GM12878 (cell line): ENCODE data around the gene LRBA. TPM values are rescaled to one million over a fixed set of nuclear protein-coding genes. Genes with fewer than 3 reads are reported as not detected.

ENCODE experiments used
- ATAC-seq: fragments of 200-7000 bp; cut with Tn5 transposase; 3 replicates; pipeline ENCODE4 v1.9.1; 2020; ENCODE audit warnings: mild to moderate bottlenecking, moderate library complexity
- BruUV-seq: library from RNA; stranded (reverse); fragments of 400-500 nt; replicated peaks from 2 replicates; lab custom pipeline; 2021; lab: Mats Ljungman, UMichigan
- CTCF ChIA-PET: fragments of 300-600 bp; sonication (Branson Sonifier 250); formaldehyde crosslinking; extraction: SDS; loops from one replicate; lab custom pipeline; 2021; ENCODE audit warnings: inconsistent platforms; lab: Yijun Ruan, JAX
- POLR2A ChIA-PET: fragments of 350-600 bp; formaldehyde crosslinking; extraction: SDS; loops from one replicate; lab custom pipeline; 2021; ENCODE audit warnings: inconsistent platforms; lab: Charles Lee
- RAD21 ChIA-PET: fragments of 300-600 bp; sonication (Branson Sonifier 250); formaldehyde crosslinking; loops from one replicate; lab custom pipeline; 2023; ENCODE audit warnings: antibody characterized with exemption; ENCODE audit not compliant: unreplicated experiment; lab: Charles Lee
- SMC1A ChIA-PET: fragments of 300-600 bp; sonication (Branson Sonifier 250); formaldehyde crosslinking; loops from one replicate; lab custom pipeline; 2023; ENCODE audit not compliant: unreplicated experiment, uncharacterized antibody; lab: Charles Lee
- DNase-seq: peaks from one replicate; pipeline ENCODE4 v3.0.0-alpha.2; 2011; ENCODE audit warnings: low read depth, low spot score
- FAIRE-seq: peaks from 3 replicates; lab custom pipeline; 2011; peaks lifted over from hg19 to GRCh38; lab: Jason Lieb, UNC
- H2AFZ ChIP-seq: 2 replicates; pipeline ENCODE4 v1.6.0; 2011; ENCODE audit warnings: low read depth, low read length, control low read depth; ENCODE audit not compliant: control insufficient read depth
- H3K27ac ChIP-seq: 2 replicates; pipeline ENCODE4 v1.5.1; 2011; ENCODE audit warnings: control low read depth; ENCODE audit not compliant: control insufficient read depth, insufficient read depth
- H3K27me3 ChIP-seq, 2 experiments: replicated peaks in 1 of 2; 2 replicates each; pipeline versions ENCODE4 v1.6.0 to v1.6.1; 2011; ENCODE audit warnings: low read length in 1 of 2; ENCODE audit not compliant: control insufficient read depth in 2 of 2, insufficient read depth in 2 of 2
- H3K36me3 ChIP-seq, 2 experiments: 2 replicates each; pipeline ENCODE4 v1.5.1; 2011; ENCODE audit warnings: low read length in 1 of 2; ENCODE audit not compliant: control insufficient read depth in 2 of 2, insufficient read depth in 2 of 2
- H3K4me1 ChIP-seq: 2 replicates; pipeline ENCODE4 v1.6.1; 2011; ENCODE audit warnings: mild to moderate bottlenecking, low read length, moderate library complexity, mixed read lengths; ENCODE audit not compliant: control insufficient read depth, insufficient read depth
- H3K4me2 ChIP-seq: 2 replicates; pipeline ENCODE4 v1.6.0; 2011; ENCODE audit warnings: control low read depth; ENCODE audit not compliant: control insufficient read depth, insufficient read depth
- H3K4me3 ChIP-seq: fragments of 200-600 bp; sonication (generic); 2 replicates; pipeline ENCODE4 v1.5.1; 2016
- H3K79me2 ChIP-seq: 2 replicates; pipeline ENCODE4 v1.6.0; 2011; ENCODE audit warnings: low read length; ENCODE audit not compliant: control insufficient read depth, insufficient read depth
- H3K9ac ChIP-seq: 2 replicates; pipeline ENCODE4 v1.8.0; 2011; ENCODE audit warnings: low read length, control low read depth, mixed read lengths; ENCODE audit not compliant: control insufficient read depth, insufficient read depth
- H3K9me3 ChIP-seq: replicated peaks from 3 replicates; pipeline ENCODE4 v1.5.1; 2011; ENCODE audit warnings: mild to moderate bottlenecking, low read length; ENCODE audit not compliant: control insufficient read depth, insufficient read depth
- H4K20me1 ChIP-seq: 2 replicates; pipeline ENCODE4 v1.6.0; 2011; ENCODE audit not compliant: control insufficient read depth, insufficient read depth
- BACH1 ChIP-seq: fragments of 450-650 bp; IDR thresholded peaks from 2 replicates; pipeline ENCODE4 v1.6.1; 2017; ENCODE audit warnings: mild to moderate bottlenecking, borderline replicate concordance
- CTCF ChIP-seq, 3 experiments: IDR thresholded peaks in 2 of 3; conservative IDR thresholded peaks in 1 of 3; 2 replicates each; pipeline ENCODE4 v1.5.1; 2011; ENCODE audit warnings: low read depth in 3 of 3, low read length in 3 of 3, mild to moderate bottlenecking in 3 of 3, control low read depth in 2 of 3, moderate library complexity in 2 of 3, inconsistent platforms in 1 of 3, mixed read lengths in 1 of 3; ENCODE audit not compliant: control insufficient read depth in 2 of 3, insufficient read depth in 1 of 3; ENCODE audit errors: extremely low read depth in 1 of 3
- ZBTB11 ChIP-seq: fragments of 450-650 bp; formaldehyde crosslinking; IDR thresholded peaks from 2 replicates; pipeline ENCODE4 v1.5.0; 2022; ENCODE audit warnings: mild to moderate bottlenecking, missing genetic modification characterization
- WGBS: methylation state at CpG from one replicate; pipeline ENCODE4 v1.1.6; 2016; ENCODE audit warnings: low lambda C conversion rate; ENCODE audit not compliant: insufficient replicate concordance, insufficient coverage; ENCODE audit errors: missing lambda C conversion rate; 5-methylcytosine and 5-hydroxymethylcytosine counted together
- in situ Hi-C: fragments of 300-500 bp; cut with MboI; formaldehyde crosslinking; loops from 9 replicates; pipeline ENCODE4 v1.14.3; 2018; ENCODE audit warnings: mixed read lengths
- intact Hi-C: fragments of 100-400 bp; cut with micrococcal nuclease; formaldehyde crosslinking; loops from one replicate; pipeline ENCODE4 v1.14.2; 2022; ENCODE audit not compliant: unreplicated experiment
- polyA plus RNA-seq, 11 experiments: library from polyadenylated mRNA; depleted of rRNA in 4 of 11; unstranded in 6 of 11; stranded (reverse) in 5 of 11; fragments of >200 nt; fragmentation: Nextera tagmentation in 4 of 11; fragmentation: Illumina TruSeq in 1 of 11; extraction: Ambion mirVana in 4 of 11; extraction: Trizol in 1 of 11; gene quantifications; 1 replicate in 1 of 11; 2 replicates in 10 of 11; pipeline versions ENCODE4 v1.2.1 to v1.2.3, GENCODE V29; 2011 to 2016; ENCODE audit warnings: inconsistent platforms in 2 of 11, missing spikeins in 2 of 11, low read depth in 1 of 11
- total RNA-seq, 4 experiments: library from RNA; depleted of rRNA in 3 of 4; stranded (reverse); fragments of >200 nt in 3 of 4; fragmentation: Illumina TruSeq in 1 of 4; extraction: Trizol in 1 of 4; gene quantifications; 2 replicates each; pipeline versions ENCODE4 v1.2.1 to v1.2.3, GENCODE V29; 2013 to 2021

The LRBA gene
- total and polyA plus RNA-seq, 10 of the 15 experiments (the other 5 are each of a cell fraction or from before 2014, with no cell fraction given): 20.3 to 93.4 (median 55.0) TPM

DNA sequence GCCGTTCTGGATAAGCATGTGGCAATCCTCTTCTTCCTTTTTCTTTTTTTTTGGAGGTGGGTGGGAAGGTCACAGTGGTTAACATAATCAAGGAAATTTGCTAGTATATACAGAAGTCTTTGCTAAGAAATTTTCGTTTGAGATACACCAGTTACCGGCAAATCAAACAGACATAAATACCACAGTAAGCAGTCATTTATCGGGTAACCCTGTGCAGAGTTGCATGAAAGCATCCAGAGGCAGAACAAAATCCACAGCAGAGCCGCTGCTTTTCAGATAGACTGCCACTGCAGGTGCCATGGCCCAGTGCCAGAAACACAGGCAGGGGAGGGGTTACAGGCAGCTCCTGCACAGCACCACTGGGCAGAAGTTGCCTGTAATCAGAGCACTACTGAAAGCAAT is 612.2 kb downstream of the LRBA start (continued):
- TF ChIP-seq CTCF (IDR thresholded peaks at IDR 0.05 in 2 of 3, conservative IDR thresholded peaks at IDR 0.05 in 1 of 3; ENCODE audit: control insufficient read depth in 2 of 3, extremely low read depth in 1 of 3, insufficient read depth in 1 of 3, low read depth in 3 of 3, low read length in 3 of 3): no peak

DNA sequence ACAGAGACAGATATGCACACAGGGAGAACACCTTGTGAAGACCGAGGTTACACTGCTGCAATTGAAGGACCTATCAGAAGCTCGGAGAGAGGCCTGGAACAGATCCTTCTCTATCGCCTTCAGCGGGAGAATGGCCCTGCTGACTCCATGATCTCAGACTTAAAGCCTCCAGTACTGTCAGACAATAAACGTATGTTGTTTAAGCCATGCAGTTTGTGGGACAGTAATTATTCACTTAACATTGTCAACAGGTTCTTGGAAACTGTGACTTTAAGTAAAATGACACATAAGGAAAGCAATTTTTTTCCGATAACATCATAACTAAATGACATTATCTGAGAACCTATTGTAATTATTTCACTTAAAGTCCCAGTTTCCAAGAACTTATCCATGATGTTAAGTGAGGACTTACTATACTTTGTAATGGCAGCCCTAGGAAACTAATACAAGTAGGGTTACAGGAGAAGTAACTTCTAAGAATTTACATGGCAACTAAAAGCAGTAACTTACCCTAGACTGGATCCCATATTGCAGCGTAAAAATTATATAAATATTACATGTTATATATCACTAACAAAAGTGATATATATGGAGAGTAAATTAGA is 613.9 kb downstream of the LRBA start:
- in situ Hi-C loops: no loop called here

More for the DNA sequence above, 613.9 kb downstream of the LRBA start:
- ChIA-PET CTCF (no interaction called here), POLR2A (no interaction called here), SMC1A (no interaction called here), RAD21 (no interaction called here)
- intact Hi-C loops: no loop called here
- no peaks in the 10 kb centered on the region for H4K20me1 ChIP-seq
- no peak overlapping the region for H2AFZ ChIP-seq
- H3K9ac ChIP-seq: no peak overlapping the region
- no peaks in the 10 kb centered on the region for H3K9me3 ChIP-seq
- no peaks in the 10 kb centered on the region for H3K79me2 ChIP-seq
- H3K27me3 ChIP-seq: no peaks in the 10 kb centered on the region
- no peak overlapping the region for H3K4me3 ChIP-seq
- BruUV-seq: no TSS peak
- H3K27ac ChIP-seq: no peak overlapping the region
- 98% methylated on average over 7 of the region's 7 CpGs for WGBS
- H3K36me3 ChIP-seq: peaks cover 1 to 3% of the 10 kb centered on the region in 2 experiments; a peak in 1 of 4 replicates
- FAIRE-seq: no peak
- no peaks in the 10 kb centered on the region for H3K4me1 ChIP-seq
- TF ChIP-seq BACH1: no peak
- TF ChIP-seq ZBTB11 (CRISPR knock-in tag): no peak
- DNase-seq: no peak
- H3K4me2 ChIP-seq: no peak overlapping the region
- ATAC-seq: no peak
